H9 (cell line): ENCODE results near the gene VSTM4. TPM values are rescaled to one million over a fixed set of nuclear protein-coding genes. Genes with fewer than 3 reads are reported as not detected.

Experiments used
- DNase-seq: peaks from one replicate; pipeline ENCODE4 v3.0.0-alpha.2; 2017
- H2AFZ ChIP-seq: one replicate; pipeline ENCODE4 v1.6.1; 2013; ENCODE audit warnings: mild to moderate bottlenecking, low read length, control low read depth, moderate library complexity
- H2AK5ac ChIP-seq: 2 replicates; pipeline ENCODE4 v1.6.1; 2013; ENCODE audit warnings: low read length, control low read depth, mixed read lengths; ENCODE audit not compliant: insufficient read length
- H2BK120ac ChIP-seq: one replicate; pipeline ENCODE4 v1.6.1; 2013; ENCODE audit warnings: low read depth, mild to moderate bottlenecking, low read length, control low read depth, inconsistent platforms; ENCODE audit not compliant: poor library complexity, severe bottlenecking
- H2BK12ac ChIP-seq: 2 replicates; pipeline ENCODE4 v1.6.1; 2013; ENCODE audit warnings: low read length, control low read depth, mixed read lengths, low read depth; ENCODE audit not compliant: insufficient read length
- H2BK15ac ChIP-seq: 2 replicates; pipeline ENCODE4 v1.6.1; 2013; ENCODE audit warnings: low read depth, low read length, control low read depth
- H2BK20ac ChIP-seq: one replicate; pipeline ENCODE4 v1.6.1; 2013; ENCODE audit warnings: low read depth, mild to moderate bottlenecking, low read length, control low read depth, inconsistent platforms; ENCODE audit not compliant: poor library complexity, severe bottlenecking
- H2BK5ac ChIP-seq: 2 replicates; pipeline ENCODE4 v1.6.1; 2013; ENCODE audit warnings: low read length, control low read depth, mixed read lengths; ENCODE audit not compliant: insufficient read length
- H3K14ac ChIP-seq: 2 replicates; pipeline ENCODE4 v1.6.1; 2013; ENCODE audit warnings: low read length, control low read depth; ENCODE audit not compliant: insufficient read depth
- H3K18ac ChIP-seq: 2 replicates; pipeline ENCODE4 v1.6.1; 2013; ENCODE audit warnings: low read depth, mild to moderate bottlenecking, mixed read lengths, low read length, control low read depth; ENCODE audit not compliant: insufficient read length
- H3K23ac ChIP-seq: 2 replicates; pipeline ENCODE4 v1.6.1; 2013; ENCODE audit warnings: low read length, control low read depth, mixed read lengths, low read depth; ENCODE audit not compliant: insufficient read length
- H3K23me2 ChIP-seq: 2 replicates; pipeline ENCODE4 v1.6.1; 2013; ENCODE audit warnings: low read depth, mild to moderate bottlenecking, mixed read lengths, low read length, control low read depth; ENCODE audit not compliant: insufficient read length, poor library complexity, severe bottlenecking
- H3K27ac ChIP-seq: 2 replicates; pipeline ENCODE4 v1.5.1; 2013; ENCODE audit warnings: low read length, control low read depth, mixed read lengths, low read depth; ENCODE audit not compliant: insufficient read length
- H3K27me3 ChIP-seq: 2 replicates; pipeline ENCODE4 v1.6.1; 2013; ENCODE audit warnings: low read length, control low read depth, inconsistent platforms; ENCODE audit not compliant: insufficient read depth
- H3K4ac ChIP-seq: 2 replicates; pipeline ENCODE4 v1.6.1; 2013; ENCODE audit warnings: low read depth, mild to moderate bottlenecking, control low read depth, inconsistent platforms, low read length, moderate library complexity
- H3K4me1 ChIP-seq: 2 replicates; pipeline ENCODE4 v1.6.1; 2013; ENCODE audit warnings: low read length, control low read depth, inconsistent platforms; ENCODE audit not compliant: insufficient read depth
- H3K4me2 ChIP-seq: 2 replicates; pipeline ENCODE4 v1.6.1; 2013; ENCODE audit warnings: low read length, control low read depth, mixed read lengths; ENCODE audit not compliant: insufficient read length, insufficient read depth
- H3K56ac ChIP-seq: 2 replicates; pipeline ENCODE4 v1.6.1; 2013; ENCODE audit warnings: low read depth, mild to moderate bottlenecking, mixed read lengths, low read length, control low read depth; ENCODE audit not compliant: insufficient read length
- H3K79me1 ChIP-seq: 2 replicates; pipeline ENCODE4 v1.6.1; 2013; ENCODE audit warnings: low read depth, mild to moderate bottlenecking, moderate library complexity, low read length, control low read depth, inconsistent platforms; ENCODE audit not compliant: insufficient read depth, poor library complexity, severe bottlenecking
- H3K79me2 ChIP-seq: 2 replicates; pipeline ENCODE4 v1.6.1; 2013; ENCODE audit warnings: low read length, control low read depth, inconsistent platforms; ENCODE audit not compliant: insufficient read depth
- H3K9ac ChIP-seq: 2 replicates; pipeline ENCODE4 v1.6.1; 2013; ENCODE audit warnings: low read length, control low read depth, mixed read lengths; ENCODE audit not compliant: insufficient read length; ENCODE audit errors: extremely low read depth
- H3K9me3 ChIP-seq: one replicate; pipeline ENCODE4 v1.6.1; 2013; ENCODE audit warnings: low read depth, low read length, inconsistent platforms; ENCODE audit not compliant: control insufficient read depth
- H3T11ph ChIP-seq: one replicate; pipeline ENCODE4 v1.6.1; 2013; ENCODE audit warnings: mild to moderate bottlenecking, low read length, control low read depth, inconsistent platforms
- H4K20me1 ChIP-seq: one replicate; pipeline ENCODE4 v1.6.1; 2013; ENCODE audit not compliant: control insufficient read depth, insufficient read length, insufficient read depth
- H4K5ac ChIP-seq: 2 replicates; pipeline ENCODE4 v1.6.1; 2013; ENCODE audit warnings: low read depth, mild to moderate bottlenecking, mixed read lengths, low read length, control low read depth; ENCODE audit not compliant: insufficient read length
- H4K8ac ChIP-seq: replicated peaks from 2 replicates; pipeline ENCODE4 v1.6.1; 2013; ENCODE audit warnings: low read length, control low read depth, mixed read lengths, low read depth; ENCODE audit not compliant: insufficient read length
- H4K91ac ChIP-seq: 2 replicates; pipeline ENCODE4 v1.6.1; 2013; ENCODE audit warnings: low read depth, mild to moderate bottlenecking, moderate library complexity, mixed read lengths, low read length, control low read depth; ENCODE audit not compliant: insufficient read length
- H3K27ac Mint-ChIP-seq, 3 experiments: 2 replicates in 2 of 3; 3 replicates in 1 of 3; pipeline ENCODE4 v1.8.0; 2020 to 2021; ENCODE audit warnings: mixed read lengths in 3 of 3, mild to moderate bottlenecking in 1 of 3, moderate library complexity in 1 of 3
- H3K27me3 Mint-ChIP-seq: 2 replicates; pipeline ENCODE4 v1.8.0; 2021; ENCODE audit warnings: low read depth, mild to moderate bottlenecking, moderate library complexity, mixed read lengths
- H3K36me3 Mint-ChIP-seq, 3 experiments: 2 replicates in 2 of 3; 3 replicates in 1 of 3; pipeline ENCODE4 v1.8.0; 2020 to 2021; ENCODE audit warnings: low read depth in 3 of 3, mixed read lengths in 3 of 3; ENCODE audit not compliant: insufficient read depth in 1 of 3
- H3K4me1 Mint-ChIP-seq, 2 experiments: 2 replicates each; pipeline ENCODE4 v1.8.0; 2020; ENCODE audit warnings: mixed read lengths in 2 of 2
- H3K4me3 Mint-ChIP-seq, 2 experiments: 2 replicates in 1 of 2; 3 replicates in 1 of 2; pipeline ENCODE4 v1.8.0; 2020 to 2021; ENCODE audit warnings: mild to moderate bottlenecking in 2 of 2, mixed read lengths in 2 of 2, moderate library complexity in 1 of 2
- H3K9me3 Mint-ChIP-seq, 2 experiments: 2 replicates in 1 of 2; 3 replicates in 1 of 2; pipeline ENCODE4 v1.8.0; 2020; ENCODE audit warnings: mild to moderate bottlenecking in 2 of 2, mixed read lengths in 2 of 2, moderate library complexity in 1 of 2
- WGBS: extraction: QIAGEN DNeasy Blood & Tissue Kit; methylation state at CpG from one replicate; pipeline ENCODE4 v1.1.7; 2013; ENCODE audit warnings: missing lambda C conversion rate, low lambda C conversion rate, mixed read lengths; ENCODE audit not compliant: insufficient read length; ENCODE audit errors: extremely low coverage; 5-methylcytosine and 5-hydroxymethylcytosine counted together
- total RNA-seq: library from RNA; stranded (reverse); gene quantifications from 2 replicates; pipeline ENCODE4 v1.2.1, GENCODE V29; 2021
- TF ChIP-seq, protein P1 (sequence below): fragments of 200-600 bp; sonication (generic); conservative IDR thresholded peaks from 3 replicates; pipeline ENCODE4 v1.8.0; 2021; ENCODE audit warnings: antibody characterized with exemption, mild to moderate bottlenecking

Gene VSTM4
- total RNA-seq, 1 experiment from 2014 or later = 0.44 TPM

DNA sequence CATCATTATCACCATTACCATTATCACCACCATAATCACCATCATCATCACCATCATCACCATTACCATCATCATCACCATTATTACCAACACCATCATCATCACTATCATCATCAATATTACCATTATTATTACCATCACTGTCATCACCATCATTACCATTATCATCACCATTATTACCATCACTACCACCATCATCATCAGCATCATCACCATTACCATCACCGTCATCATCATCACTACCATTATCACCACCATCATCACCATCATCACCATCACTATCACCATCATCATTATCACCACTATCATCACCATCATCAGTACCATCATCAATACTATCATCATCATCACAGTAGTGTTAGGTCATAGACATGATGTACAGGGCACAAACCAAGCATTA is 81.4 kb downstream of the VSTM4 start:
- Histone ChIP-seq H4K5ac (no peak overlapping the region), H2BK120ac (no peak overlapping the region), H4K91ac (no peak overlapping the region), H3K4ac (no peak overlapping the region), H3K79me2 (no peaks in the 10 kb centered on the region), H3K18ac (no peak overlapping the region), H4K8ac (no peak overlapping the region), H3K79me1 (no peaks in the 10 kb centered on the region), H3K56ac (no peak overlapping the region), H3K14ac (no peak overlapping the region), H3K27ac (no peak overlapping the region), H3K27me3 (no peaks in the 10 kb centered on the region), H2BK15ac (no peak overlapping the region), H3T11ph (no peak overlapping the region), H2BK5ac (no peak overlapping the region), H3K4me2 (no peak overlapping the region), H2AFZ (no peak overlapping the region), H3K23ac (no peak overlapping the region), H4K20me1 (no peaks in the 10 kb centered on the region), H3K9me3 (no peaks in the 10 kb centered on the region), H2AK5ac (no peak overlapping the region), H2BK12ac (no peak overlapping the region), H3K9ac (no peak overlapping the region), H3K23me2 (no peaks in the 10 kb centered on the region), H3K4me1 (no peaks in the 10 kb centered on the region), H2BK20ac (no peak overlapping the region)
- Mint-ChIP-seq H3K4me1 (no peaks in the 10 kb centered on the region), H3K4me3 (no peak overlapping the region), H3K27me3 (no peaks in the 10 kb centered on the region), H3K27ac (no peak overlapping the region), H3K36me3 (no peaks in the 10 kb centered on the region), H3K9me3 (no peaks in the 10 kb centered on the region)
- TF ChIP-seq, protein P1, sequence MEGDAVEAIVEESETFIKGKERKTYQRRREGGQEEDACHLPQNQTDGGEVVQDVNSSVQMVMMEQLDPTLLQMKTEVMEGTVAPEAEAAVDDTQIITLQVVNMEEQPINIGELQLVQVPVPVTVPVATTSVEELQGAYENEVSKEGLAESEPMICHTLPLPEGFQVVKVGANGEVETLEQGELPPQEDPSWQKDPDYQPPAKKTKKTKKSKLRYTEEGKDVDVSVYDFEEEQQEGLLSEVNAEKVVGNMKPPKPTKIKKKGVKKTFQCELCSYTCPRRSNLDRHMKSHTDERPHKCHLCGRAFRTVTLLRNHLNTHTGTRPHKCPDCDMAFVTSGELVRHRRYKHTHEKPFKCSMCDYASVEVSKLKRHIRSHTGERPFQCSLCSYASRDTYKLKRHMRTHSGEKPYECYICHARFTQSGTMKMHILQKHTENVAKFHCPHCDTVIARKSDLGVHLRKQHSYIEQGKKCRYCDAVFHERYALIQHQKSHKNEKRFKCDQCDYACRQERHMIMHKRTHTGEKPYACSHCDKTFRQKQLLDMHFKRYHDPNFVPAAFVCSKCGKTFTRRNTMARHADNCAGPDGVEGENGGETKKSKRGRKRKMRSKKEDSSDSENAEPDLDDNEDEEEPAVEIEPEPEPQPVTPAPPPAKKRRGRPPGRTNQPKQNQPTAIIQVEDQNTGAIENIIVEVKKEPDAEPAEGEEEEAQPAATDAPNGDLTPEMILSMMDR = no peak
- whole genome bisulfite sequencing = no CpG with 5 or more reads among the region's 1 CpG
- DNase-seq = no peak
